Muscle layer of duodenum (tissue), 2 donors: Measurements from ENCODE around the gene CCM2L.

Experiments used
- H3K27ac ChIP-seq: one replicate; pipeline ENCODE4 v1.7.0; 2013; ENCODE audit warnings: mild to moderate bottlenecking, low read length
- H3K27me3 ChIP-seq: one replicate; pipeline ENCODE4 v1.7.0; 2013; ENCODE audit warnings: low read depth, mild to moderate bottlenecking, control low read depth, low read length
- H3K36me3 ChIP-seq, 2 donors: one replicate each; pipeline ENCODE4 v1.7.0; 2013; ENCODE audit warnings: low read length in 2 of 2, control low read depth in 1 of 2, mild to moderate bottlenecking in 1 of 2; ENCODE audit not compliant: insufficient read depth in 2 of 2, control insufficient read depth in 1 of 2
- H3K4me1 ChIP-seq, 2 donors: one replicate each; pipeline ENCODE4 v1.7.0; 2013; ENCODE audit warnings: low read length in 2 of 2, mild to moderate bottlenecking in 2 of 2, control low read depth in 1 of 2, moderate library complexity in 1 of 2; ENCODE audit not compliant: insufficient read depth in 2 of 2, control insufficient read depth in 1 of 2
- H3K4me3 ChIP-seq, 2 donors: one replicate each; pipeline ENCODE4 v1.7.0; 2013; ENCODE audit warnings: low read length in 2 of 2, low read depth in 1 of 2, mild to moderate bottlenecking in 1 of 2
- H3K9me3 ChIP-seq, 2 donors: one replicate each; pipeline ENCODE4 v1.7.0; 2013; ENCODE audit warnings: low read length in 2 of 2, control low read depth in 1 of 2, mild to moderate bottlenecking in 1 of 2; ENCODE audit not compliant: control insufficient read depth in 1 of 2
- donor health status: healthy.

CCM2L gene

DNA sequence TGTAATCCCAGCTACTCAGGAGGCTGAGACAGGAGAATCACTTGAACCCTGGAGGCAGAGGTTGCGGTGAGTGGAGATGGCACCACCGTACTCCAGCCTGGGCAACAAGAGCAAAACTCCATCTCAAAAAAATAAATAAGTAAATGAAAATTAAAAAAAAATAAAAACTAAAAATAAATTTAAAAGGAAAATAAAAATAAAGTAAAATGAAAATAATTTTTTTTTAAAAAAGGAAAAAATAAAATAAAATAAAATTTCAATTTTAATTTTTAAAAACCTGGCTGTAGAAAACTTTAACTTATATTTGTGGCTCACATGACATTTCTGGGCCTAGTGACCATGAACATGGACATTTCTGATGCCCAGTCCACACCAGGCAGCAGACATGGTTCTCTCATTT, 57.9 kb downstream of the CCM2L start:
- Histone ChIP-seq H3K9me3 (no peaks in the 10 kb centered on the region), H3K4me3 (no peak overlapping the region), H3K27ac (no peak overlapping the region), H3K27me3 (no peaks in the 10 kb centered on the region), H3K4me1 (peaks cover 0 to 6% of the 10 kb centered on the region in 2 donors), H3K36me3 (no peaks in the 10 kb centered on the region)

DNA sequence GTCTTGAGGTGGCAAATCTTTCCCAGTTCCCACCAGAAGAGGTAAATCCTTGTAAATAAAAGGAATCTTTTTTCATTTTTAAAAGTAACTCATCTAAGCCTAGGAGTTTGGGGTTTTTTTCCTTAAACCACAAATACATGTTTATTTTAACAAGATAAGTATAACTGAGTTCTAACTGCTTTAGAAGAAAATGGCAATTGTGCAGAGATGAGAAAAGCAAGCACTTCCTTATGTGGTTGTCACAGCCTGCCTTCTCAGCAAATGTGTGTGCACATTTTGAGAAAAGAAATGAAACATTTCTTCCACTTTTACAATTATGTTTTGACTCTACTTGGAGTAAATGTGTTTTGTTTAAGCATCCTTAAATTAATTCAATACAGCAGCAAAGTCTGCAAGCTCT, 59.5 kb downstream of the CCM2L start:
- no peaks in the 10 kb centered on the region for H3K9me3 ChIP-seq
- no peak overlapping the region for H3K27ac ChIP-seq
- no peaks in the 10 kb centered on the region for H3K36me3 ChIP-seq
- no peak overlapping the region for H3K4me3 ChIP-seq
- peaks cover 0 to under 1% of the 10 kb centered on the region in 2 donors for H3K4me1 ChIP-seq
- no peaks in the 10 kb centered on the region for H3K27me3 ChIP-seq

- no peaks in the 10 kb centered on the region for H3K4me1 ChIP-seq
- no peaks in the 10 kb centered on the region for H3K9me3 ChIP-seq
- H3K36me3 ChIP-seq, result no peaks in the 10 kb centered on the region
- no peak overlapping the region for H3K27ac ChIP-seq
- no peaks in the 10 kb centered on the region for H3K27me3 ChIP-seq
- no peak overlapping the region for H3K4me3 ChIP-seq
These were observed 60.0 kb downstream of the CCM2L start for GRCh38 chr20:32070282-32070681.

DNA sequence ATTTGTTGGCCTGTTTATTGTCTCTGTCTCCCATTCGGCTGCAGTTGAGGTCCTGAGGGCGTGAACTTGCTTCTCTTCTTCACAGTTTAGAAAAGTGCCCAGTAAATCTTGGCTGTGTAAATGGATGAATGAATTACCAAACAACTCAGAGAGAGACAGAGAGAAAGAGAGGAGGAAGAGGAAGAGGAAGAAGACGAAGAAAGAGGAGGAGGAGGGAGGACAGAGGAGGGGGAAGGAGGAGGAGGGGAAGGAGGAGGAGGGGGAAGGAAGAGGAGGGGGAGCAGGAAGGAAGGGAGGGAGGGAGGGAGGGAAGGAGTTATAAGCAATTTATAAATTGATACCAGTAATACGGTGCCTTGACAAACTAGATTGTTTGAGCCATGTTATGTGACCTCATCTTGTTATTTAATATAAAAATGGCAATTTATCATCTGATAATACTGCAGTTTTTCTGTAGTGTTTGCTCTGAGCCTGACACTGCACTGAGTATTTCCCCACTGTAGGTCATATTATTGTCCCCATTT, 60.5 kb downstream of the CCM2L start:
- Histone ChIP-seq H3K4me3 (no peak overlapping the region), H3K4me1 (no peaks in the 10 kb centered on the region), H3K9me3 (no peaks in the 10 kb centered on the region), H3K36me3 (no peaks in the 10 kb centered on the region), H3K27ac (no peak overlapping the region), H3K27me3 (no peaks in the 10 kb centered on the region)

DNA sequence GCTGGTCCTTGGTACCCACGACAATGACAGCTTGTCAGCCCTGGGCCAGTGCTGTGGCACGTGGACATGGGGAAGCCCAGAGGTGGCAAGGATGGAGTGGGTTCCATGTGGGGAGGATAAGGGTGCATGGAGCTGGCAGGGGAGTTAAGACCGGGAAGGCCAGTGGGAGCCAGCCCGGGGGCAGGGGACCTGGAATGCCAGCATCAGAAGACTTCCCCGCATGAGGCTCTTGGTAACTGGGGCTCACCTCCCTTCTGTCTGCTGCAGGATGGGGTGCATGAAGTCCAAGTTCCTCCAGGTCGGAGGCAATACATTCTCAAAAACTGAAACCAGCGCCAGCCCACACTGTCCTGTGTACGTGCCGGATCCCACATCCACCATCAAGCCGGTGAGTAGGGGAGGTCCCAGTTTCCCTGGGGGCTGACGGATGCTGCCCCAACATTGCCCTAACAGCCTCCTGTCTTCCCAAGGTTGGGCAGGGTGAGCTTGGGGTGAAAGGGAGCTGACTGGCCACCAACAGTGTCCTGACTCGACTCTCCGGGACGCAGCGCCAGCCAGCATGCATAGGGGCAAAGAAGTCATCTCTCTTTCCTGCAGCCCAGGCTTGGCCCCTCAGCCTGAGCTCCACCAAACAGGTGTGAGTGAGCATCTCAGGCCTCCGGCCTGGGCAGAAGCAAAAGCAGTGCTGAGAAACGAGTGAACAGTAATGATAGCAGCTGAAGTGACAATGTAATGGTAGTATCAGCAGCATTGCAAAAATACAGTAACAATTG, 61.3 kb downstream of the CCM2L start:
- no peaks in the 10 kb centered on the region for H3K9me3 ChIP-seq
- H3K4me3 ChIP-seq, result no peak overlapping the region
- no peaks in the 10 kb centered on the region for H3K4me1 ChIP-seq
- H3K27ac ChIP-seq, result no peak overlapping the region
- H3K27me3 ChIP-seq, result no peaks in the 10 kb centered on the region
- H3K36me3 ChIP-seq, result no peaks in the 10 kb centered on the region

GRCh38 chr20:32072168-32072750, 62.0 kb downstream of the CCM2L start:
- Histone ChIP-seq H3K4me1 (no peaks in the 10 kb centered on the region), H3K27me3 (no peaks in the 10 kb centered on the region), H3K27ac (no peak overlapping the region), H3K36me3 (no peaks in the 10 kb centered on the region), H3K9me3 (no peaks in the 10 kb centered on the region), H3K4me3 (no peak overlapping the region)

GRCh38 chr20:32075534-32075933, 65.3 kb downstream of the CCM2L start:
- no peaks in the 10 kb centered on the region for H3K36me3 ChIP-seq
- H3K4me1 ChIP-seq, result no peaks in the 10 kb centered on the region
- no peaks in the 10 kb centered on the region for H3K9me3 ChIP-seq
- H3K27ac ChIP-seq, result no peak overlapping the region
- no peak overlapping the region for H3K4me3 ChIP-seq
- no peaks in the 10 kb centered on the region for H3K27me3 ChIP-seq

- Histone ChIP-seq H3K27me3 (no peaks in the 10 kb centered on the region), H3K27ac (no peak overlapping the region), H3K36me3 (no peaks in the 10 kb centered on the region), H3K4me1 (no peaks in the 10 kb centered on the region), H3K4me3 (no peak overlapping the region), H3K9me3 (no peaks in the 10 kb centered on the region)
These were observed 67.0 kb downstream of the CCM2L start for GRCh38 chr20:32077190-32077589.

DNA sequence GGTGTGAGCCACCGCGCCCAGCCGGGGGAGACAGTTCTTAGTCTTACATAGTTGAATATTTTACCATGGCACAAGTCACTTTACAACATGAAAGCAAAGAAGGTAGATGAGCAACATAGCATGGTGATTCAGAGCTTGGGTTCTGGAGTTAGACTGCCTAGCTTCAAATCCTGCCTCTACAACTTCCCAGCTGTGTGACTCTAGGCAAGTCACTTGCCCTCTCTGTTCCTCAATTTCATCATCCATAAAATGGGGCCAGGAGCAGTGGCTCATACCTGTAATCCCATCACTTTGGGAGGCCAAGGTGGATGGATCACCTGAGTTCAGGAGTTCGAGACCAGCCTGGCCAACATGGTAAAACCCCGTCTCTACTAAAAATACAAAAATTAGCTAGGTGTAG, 68.1 kb downstream of the CCM2L start:
- Histone ChIP-seq H3K36me3 (no peaks in the 10 kb centered on the region), H3K4me3 (no peak overlapping the region), H3K9me3 (no peaks in the 10 kb centered on the region), H3K27me3 (no peaks in the 10 kb centered on the region), H3K4me1 (no peaks in the 10 kb centered on the region), H3K27ac (no peak overlapping the region)

- Histone ChIP-seq H3K9me3 (no peaks in the 10 kb centered on the region), H3K27ac (no peak overlapping the region), H3K4me3 (no peak overlapping the region), H3K4me1 (no peaks in the 10 kb centered on the region), H3K36me3 (no peaks in the 10 kb centered on the region), H3K27me3 (no peaks in the 10 kb centered on the region)
These were observed 68.6 kb downstream of the CCM2L start for GRCh38 chr20:32078791-32079190.

- no peak overlapping the region for H3K27ac ChIP-seq
- H3K4me1 ChIP-seq, result no peaks in the 10 kb centered on the region
- H3K4me3 ChIP-seq, result no peak overlapping the region
- H3K9me3 ChIP-seq, result no peaks in the 10 kb centered on the region
- H3K36me3 ChIP-seq, result no peaks in the 10 kb centered on the region
- no peaks in the 10 kb centered on the region for H3K27me3 ChIP-seq
These were observed 69.4 kb downstream of the CCM2L start for GRCh38 chr20:32079655-32080109.
